GM19193 (cell line): ENCODE measurements around the gene BNC2.

Source experiments
- POLR2A ChIP-seq: IDR thresholded peaks from 4 replicates; pipeline ENCODE4 v1.6.1; 2011; ENCODE audit not compliant: insufficient read depth, insufficient read length; ENCODE audit errors: extremely low read depth

Gene BNC2

GRCh38 chr9:16512281-16512680, 358.2 kb downstream of the BNC2 start:
- TF ChIP-seq POLR2A: no peak

- no peak for TF ChIP-seq POLR2A
Observed at GRCh38 chr9:16510482-16510881, 360.0 kb downstream of the BNC2 start.

- TF ChIP-seq POLR2A: no peak
Observed at GRCh38 chr9:16509997-16510396, 360.5 kb downstream of the BNC2 start.

- no peak for TF ChIP-seq POLR2A
Observed at GRCh38 chr9:16505199-16505598, 365.3 kb downstream of the BNC2 start.

GRCh38 chr9:16501726-16502125, 368.7 kb downstream of the BNC2 start:
- TF ChIP-seq POLR2A: no peak

GRCh38 chr9:16501141-16501540, 369.3 kb downstream of the BNC2 start:
- no peak for TF ChIP-seq POLR2A

GRCh38 chr9:16500386-16500785, 370.1 kb downstream of the BNC2 start:
- no peak for TF ChIP-seq POLR2A

- no peak for TF ChIP-seq POLR2A
Observed at GRCh38 chr9:16499892-16500291, 370.6 kb downstream of the BNC2 start.

GRCh38 chr9:16496908-16497307, 373.6 kb downstream of the BNC2 start:
- TF ChIP-seq POLR2A: no peak

GRCh38 chr9:16487915-16488314, 382.6 kb downstream of the BNC2 start:
- no peak for TF ChIP-seq POLR2A

GRCh38 chr9:16485575-16486321, 384.7 kb downstream of the BNC2 start:
- no peak for TF ChIP-seq POLR2A

GRCh38 chr9:16485160-16485559, 385.3 kb downstream of the BNC2 start:
- TF ChIP-seq POLR2A: no peak

GRCh38 chr9:16484744-16485143, 385.7 kb downstream of the BNC2 start:
- TF ChIP-seq POLR2A: no peak

GRCh38 chr9:16484180-16484579, 386.3 kb downstream of the BNC2 start:
- no peak for TF ChIP-seq POLR2A

- no peak for TF ChIP-seq POLR2A
Observed at GRCh38 chr9:16482764-16483163, 387.7 kb downstream of the BNC2 start.

GRCh38 chr9:16475996-16476395, 394.5 kb downstream of the BNC2 start:
- no peak for TF ChIP-seq POLR2A

- no peak for TF ChIP-seq POLR2A
Observed at GRCh38 chr9:16475257-16475656, 395.2 kb downstream of the BNC2 start.
